Activated T-cell treated with anti-CD3 and anti-CD28 coated beads, Interleukin-2, amount 50 U/mL, for 72 hours (primary cell): ENCODE data around the gene EFHC1. TPM values are rescaled to one million over a fixed set of nuclear protein-coding genes. Genes with fewer than 3 reads are reported as not detected.
"Not testable (repeated sequence)": the region's sequence is repeated elsewhere in the genome, so short reads cannot be mapped to it uniquely, and the experiment has no call there.

Experiments used
- ATAC-seq, 2 donors: fragments of 150-1000 bp; cut with Tn5 transposase; replicated peaks in 1 of 2; 2 replicates each; pipeline ENCODE4 v1.10.0; 2021; ENCODE audit warnings: moderate library complexity in 2 of 2, mild to moderate bottlenecking in 1 of 2
- DNase-seq, 2 donors: peaks; one replicate each; pipeline ENCODE4 v3.0.0; 2021 to 2022; ENCODE audit warnings: mixed read lengths in 1 of 2
- H3K27ac Mint-ChIP-seq: one replicate; pipeline ENCODE4 v1.8.0; 2022; ENCODE audit warnings: mild to moderate bottlenecking, moderate library complexity, mixed read lengths
- H3K27me3 Mint-ChIP-seq: one replicate; pipeline ENCODE4 v1.8.0; 2022; ENCODE audit warnings: low read depth, mixed read lengths
- H3K36me3 Mint-ChIP-seq, 2 donors: one replicate each; pipeline ENCODE4 v1.8.0; 2022; ENCODE audit warnings: mixed read lengths in 2 of 2, mild to moderate bottlenecking in 1 of 2; ENCODE audit not compliant: insufficient read depth in 2 of 2
- H3K4me1 Mint-ChIP-seq: one replicate; pipeline ENCODE4 v1.8.0; 2022; ENCODE audit warnings: low read depth, mixed read lengths
- H3K4me3 Mint-ChIP-seq, 2 donors: one replicate each; pipeline ENCODE4 v1.8.0; 2022; ENCODE audit warnings: mild to moderate bottlenecking in 2 of 2, mixed read lengths in 2 of 2, moderate library complexity in 2 of 2
- H3K9me3 Mint-ChIP-seq, 2 donors: one replicate each; pipeline ENCODE4 v1.8.0; 2022; ENCODE audit warnings: mixed read lengths in 2 of 2
- total RNA-seq, 2 donors: library from RNA; stranded (reverse); gene quantifications; one replicate each; pipeline ENCODE4 v1.2.3, GENCODE V29; 2022

The EFHC1 gene
- total RNA-seq, 2 donors from 2014 or later, result 4.6 to 5.1 TPM

DNA sequence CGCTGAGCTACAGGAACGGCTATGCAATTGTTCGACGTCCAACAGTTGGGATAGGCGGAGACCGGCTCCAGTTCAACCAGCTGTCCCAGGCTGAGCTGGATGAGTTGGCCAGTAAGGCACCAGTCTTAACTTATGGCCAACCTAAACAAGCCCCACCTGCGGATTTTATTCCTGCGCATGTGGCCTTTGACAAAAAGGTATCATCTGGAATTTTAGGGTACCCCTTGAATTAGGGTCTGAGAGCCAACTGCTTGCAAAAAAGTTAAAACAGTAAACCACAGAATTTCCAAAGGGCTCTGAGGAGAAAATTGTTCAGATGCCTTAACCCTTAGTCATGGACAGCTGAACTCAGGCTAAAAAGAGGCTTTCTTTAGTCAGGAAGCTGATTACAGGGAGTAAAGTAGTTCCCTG is 3.8 kb downstream of the EFHC1 start:
- Mint-ChIP-seq H3K27ac (no peak overlapping the region), H3K4me1 (peaks cover 6% of the 10 kb centered on the region), H3K27me3 (no peaks in the 10 kb centered on the region), H3K36me3 (no peaks in the 10 kb centered on the region), H3K4me3 (no peak overlapping the region), H3K9me3 (no peaks in the 10 kb centered on the region)
- no peak for DNase-seq
- no peak for ATAC-seq

- H3K27ac Mint-ChIP-seq, result no peak overlapping the region
- H3K4me3 Mint-ChIP-seq, result no peak overlapping the region
- no peaks in the 10 kb centered on the region for H3K27me3 Mint-ChIP-seq
- DNase-seq (no peak), ATAC-seq (no peak)
- no peaks in the 10 kb centered on the region for H3K9me3 Mint-ChIP-seq
- peaks cover under 1% of the 10 kb centered on the region for H3K4me1 Mint-ChIP-seq
- no peaks in the 10 kb centered on the region for H3K36me3 Mint-ChIP-seq
Measured at GRCh38 chr6:52424513-52424912, 4.4 kb downstream of the EFHC1 start.

DNA sequence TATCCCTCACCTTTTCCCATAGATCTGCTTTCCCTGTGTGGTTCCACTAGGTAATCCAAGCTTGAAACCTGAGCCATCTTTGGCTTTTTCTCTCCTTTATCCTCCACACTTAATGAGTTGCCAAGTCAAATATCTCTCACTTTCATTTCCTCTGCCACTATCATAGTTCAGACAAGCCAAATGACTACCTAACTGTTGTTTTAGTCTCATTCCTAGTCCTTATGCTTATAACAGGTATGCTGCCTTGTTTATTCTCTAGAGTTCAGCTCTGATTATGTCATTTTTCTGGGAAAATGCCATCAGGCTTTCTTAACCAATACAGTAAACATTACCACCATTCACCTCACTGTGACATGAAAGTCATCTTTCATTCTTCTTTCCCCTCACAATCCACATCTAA is 6.5 kb downstream of the EFHC1 start:
- H3K9me3 Mint-ChIP-seq, result no peaks in the 10 kb centered on the region
- no peak for DNase-seq
- H3K27ac Mint-ChIP-seq, result no peak overlapping the region
- no peaks in the 10 kb centered on the region for H3K27me3 Mint-ChIP-seq
- ATAC-seq, result no peak
- no peaks in the 10 kb centered on the region for H3K4me1 Mint-ChIP-seq
- no peaks in the 10 kb centered on the region for H3K36me3 Mint-ChIP-seq
- H3K4me3 Mint-ChIP-seq, result no peak overlapping the region

GRCh38 chr6:52433294-52433693 is 13.2 kb downstream of the EFHC1 start:
- not testable (repeated sequence) for H3K4me1 Mint-ChIP-seq, H3K27me3 Mint-ChIP-seq, H3K27ac Mint-ChIP-seq, H3K36me3 Mint-ChIP-seq, ATAC-seq, H3K9me3 Mint-ChIP-seq, DNase-seq, H3K4me3 Mint-ChIP-seq

DNA sequence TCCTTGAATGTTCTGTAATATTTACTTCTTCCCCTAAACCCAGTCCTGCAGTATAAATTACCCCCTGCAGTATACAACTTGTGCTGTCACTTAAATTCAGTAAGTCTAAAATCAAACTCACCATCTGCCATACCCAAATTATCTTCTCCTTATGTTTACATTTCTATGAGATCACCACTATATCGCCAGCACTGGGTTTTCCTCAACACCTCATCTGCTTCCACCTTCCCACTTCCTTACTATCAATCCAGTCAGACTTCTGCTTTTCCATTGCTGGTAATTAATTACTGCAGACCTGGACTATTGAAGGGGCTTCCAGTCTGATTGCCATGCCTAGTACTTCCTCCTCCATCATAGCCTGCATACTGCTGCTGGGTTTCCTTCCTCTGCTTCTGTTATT is 15.2 kb downstream of the EFHC1 start:
- Mint-ChIP-seq H3K27me3 (no peaks in the 10 kb centered on the region), H3K9me3 (no peaks in the 10 kb centered on the region), H3K4me3 (no peak overlapping the region), H3K27ac (no peak overlapping the region), H3K4me1 (no peaks in the 10 kb centered on the region), H3K36me3 (no peaks in the 10 kb centered on the region)
- ATAC-seq (no peak), DNase-seq (no peak)

- Mint-ChIP-seq H3K4me3 (no peak overlapping the region), H3K27me3 (no peaks in the 10 kb centered on the region), H3K36me3 (peaks cover 0 to 2% of the 10 kb centered on the region in 2 donors), H3K27ac (no peak overlapping the region), H3K4me1 (no peaks in the 10 kb centered on the region), H3K9me3 (no peaks in the 10 kb centered on the region)
- ATAC-seq (no peak), DNase-seq (no peak)
Measured at GRCh38 chr6:52438926-52439325, 18.8 kb downstream of the EFHC1 start.

DNA sequence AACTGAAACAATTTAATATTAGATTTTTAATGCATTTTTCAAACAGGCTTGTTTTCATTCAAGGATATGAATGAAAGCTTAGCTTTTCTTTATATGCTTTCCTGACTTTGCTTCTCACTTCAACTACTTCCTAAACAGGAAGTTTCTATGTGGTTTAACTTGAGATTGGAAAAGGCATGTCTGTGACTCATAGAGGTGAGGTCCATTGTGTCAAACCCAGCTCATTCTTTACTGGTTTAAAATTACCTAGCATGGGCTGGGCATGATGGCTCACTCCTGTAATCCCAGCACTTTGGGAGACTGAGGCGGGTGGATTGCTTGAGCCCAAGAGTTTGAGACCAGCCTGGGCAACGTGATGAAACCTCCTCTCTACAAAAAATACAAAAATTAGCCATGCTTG is 34.4 kb downstream of the EFHC1 start:
- H3K27ac Mint-ChIP-seq, result no peak overlapping the region
- no peak for ATAC-seq
- no peaks in the 10 kb centered on the region for H3K27me3 Mint-ChIP-seq
- H3K36me3 Mint-ChIP-seq, result peaks cover 13 to 15% of the 10 kb centered on the region in 2 donors
- no peaks in the 10 kb centered on the region for H3K4me1 Mint-ChIP-seq
- peaks cover 11 to 13% of the 10 kb centered on the region in 2 donors for H3K9me3 Mint-ChIP-seq
- DNase-seq, result no peak
- no peak overlapping the region for H3K4me3 Mint-ChIP-seq

GRCh38 chr6:52457096-52457495 is 37.0 kb downstream of the EFHC1 start:
- no peaks in the 10 kb centered on the region for H3K9me3 Mint-ChIP-seq
- ATAC-seq (no peak), DNase-seq (no peak)
- no peaks in the 10 kb centered on the region for H3K4me1 Mint-ChIP-seq
- no peaks in the 10 kb centered on the region for H3K27me3 Mint-ChIP-seq
- no peaks in the 10 kb centered on the region for H3K36me3 Mint-ChIP-seq
- H3K27ac Mint-ChIP-seq, result no peak overlapping the region
- H3K4me3 Mint-ChIP-seq, result no peak overlapping the region

- not testable (repeated sequence) for H3K4me1 Mint-ChIP-seq, H3K27ac Mint-ChIP-seq, H3K4me3 Mint-ChIP-seq, H3K9me3 Mint-ChIP-seq, H3K36me3 Mint-ChIP-seq, ATAC-seq, H3K27me3 Mint-ChIP-seq, DNase-seq
Measured at GRCh38 chr6:52461194-52461593, 41.1 kb downstream of the EFHC1 start.

DNA sequence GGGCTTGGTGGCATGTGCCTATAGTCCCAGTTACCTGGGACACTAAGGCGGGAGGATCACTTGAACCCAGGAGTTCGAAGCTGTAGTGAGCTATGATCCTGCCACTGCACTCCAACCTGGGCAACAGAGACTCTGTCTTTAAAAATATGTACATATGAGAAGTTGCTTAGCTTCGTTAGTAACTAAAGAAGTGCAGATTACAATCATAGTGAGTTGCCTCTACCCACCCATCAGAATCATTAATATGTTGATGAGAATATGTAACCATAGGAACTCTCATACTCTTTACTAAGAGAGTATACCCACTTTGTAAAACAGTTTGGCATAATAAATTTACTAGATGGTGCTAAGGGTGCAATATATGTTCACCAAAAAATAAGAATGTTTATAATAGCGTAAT is 54.0 kb downstream of the EFHC1 start:
- ATAC-seq (no peak), DNase-seq (no peak)
- Mint-ChIP-seq H3K27me3 (no peaks in the 10 kb centered on the region), H3K4me3 (no peak overlapping the region), H3K36me3 (no peaks in the 10 kb centered on the region), H3K4me1 (no peaks in the 10 kb centered on the region), H3K27ac (no peak overlapping the region), H3K9me3 (no peaks in the 10 kb centered on the region)

DNA sequence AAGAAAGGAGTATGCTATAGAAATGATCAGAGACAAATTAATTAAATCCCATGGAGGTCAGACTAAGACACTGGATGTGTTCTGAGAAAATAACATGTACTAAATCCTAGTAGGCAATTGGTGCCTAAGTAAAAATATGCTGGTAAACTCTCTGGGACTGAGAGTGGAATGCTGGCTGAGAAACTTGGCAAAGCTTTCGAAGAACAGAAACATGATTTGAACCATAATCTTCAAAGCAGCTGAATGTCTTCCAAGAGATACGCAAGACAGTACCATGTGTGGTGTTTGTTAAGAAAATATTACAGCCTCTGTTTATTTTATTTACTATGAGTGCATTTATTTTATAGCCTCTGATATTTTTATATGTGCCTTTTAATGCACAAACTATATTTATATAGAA is 55.2 kb downstream of the EFHC1 start:
- ATAC-seq, result no peak
- Mint-ChIP-seq H3K27me3 (no peaks in the 10 kb centered on the region), H3K4me1 (no peaks in the 10 kb centered on the region), H3K27ac (no peak overlapping the region), H3K9me3 (no peaks in the 10 kb centered on the region), H3K36me3 (no peaks in the 10 kb centered on the region), H3K4me3 (no peak overlapping the region)
- DNase-seq, result no peak

GRCh38 chr6:52482903-52483670 is 62.9 kb downstream of the EFHC1 start:
- ATAC-seq (no peak), DNase-seq (no peak)
- Mint-ChIP-seq H3K4me1 (no peaks in the 10 kb centered on the region), H3K9me3 (no peaks in the 10 kb centered on the region), H3K27ac (no peak overlapping the region), H3K4me3 (no peak overlapping the region), H3K36me3 (no peaks in the 10 kb centered on the region), H3K27me3 (no peaks in the 10 kb centered on the region)

GRCh38 chr6:52483671-52484003 is 63.5 kb downstream of the EFHC1 start:
- H3K27me3 Mint-ChIP-seq, result no peaks in the 10 kb centered on the region
- no peaks in the 10 kb centered on the region for H3K4me1 Mint-ChIP-seq
- no peaks in the 10 kb centered on the region for H3K36me3 Mint-ChIP-seq
- ATAC-seq, result no peak
- H3K4me3 Mint-ChIP-seq, result no peak overlapping the region
- H3K27ac Mint-ChIP-seq, result no peak overlapping the region
- no peak for DNase-seq
- H3K9me3 Mint-ChIP-seq, result no peaks in the 10 kb centered on the region

GRCh38 chr6:52489881-52490280 is 69.7 kb downstream of the EFHC1 start:
- DNase-seq (no peak), ATAC-seq (no peak)
- H3K4me1 Mint-ChIP-seq, result no peaks in the 10 kb centered on the region
- H3K27me3 Mint-ChIP-seq, result no peaks in the 10 kb centered on the region
- H3K4me3 Mint-ChIP-seq, result no peak overlapping the region
- H3K36me3 Mint-ChIP-seq, result no peaks in the 10 kb centered on the region
- no peak overlapping the region for H3K27ac Mint-ChIP-seq
- peaks cover 0 to 3% of the 10 kb centered on the region in 2 donors for H3K9me3 Mint-ChIP-seq
